Measurements from ENCODE around the gene MTERF4.

DNA sequence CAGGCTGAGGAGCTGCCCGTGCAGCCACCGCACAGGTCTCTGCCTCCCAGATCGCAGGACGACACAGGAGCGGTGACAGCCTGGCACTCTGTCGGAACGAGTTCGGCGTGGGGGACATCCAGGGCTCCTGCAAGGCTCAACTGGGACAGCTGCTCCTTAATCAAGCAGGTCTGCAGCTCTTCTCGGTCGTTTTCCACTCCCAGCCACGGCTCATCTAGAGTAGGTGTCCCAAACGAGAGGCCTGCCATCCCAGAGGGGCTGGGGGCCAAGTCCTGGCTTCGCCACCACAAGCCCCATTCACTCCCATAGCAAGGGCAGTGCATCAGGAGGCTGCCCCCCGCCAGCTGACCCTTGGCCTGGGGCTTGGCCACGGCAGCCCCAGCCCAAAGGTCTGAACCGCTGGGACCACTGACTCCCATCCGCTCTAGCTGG is 24.7 kb upstream of the MTERF4 start:
- TF ChIP-seq, protein P1, sequence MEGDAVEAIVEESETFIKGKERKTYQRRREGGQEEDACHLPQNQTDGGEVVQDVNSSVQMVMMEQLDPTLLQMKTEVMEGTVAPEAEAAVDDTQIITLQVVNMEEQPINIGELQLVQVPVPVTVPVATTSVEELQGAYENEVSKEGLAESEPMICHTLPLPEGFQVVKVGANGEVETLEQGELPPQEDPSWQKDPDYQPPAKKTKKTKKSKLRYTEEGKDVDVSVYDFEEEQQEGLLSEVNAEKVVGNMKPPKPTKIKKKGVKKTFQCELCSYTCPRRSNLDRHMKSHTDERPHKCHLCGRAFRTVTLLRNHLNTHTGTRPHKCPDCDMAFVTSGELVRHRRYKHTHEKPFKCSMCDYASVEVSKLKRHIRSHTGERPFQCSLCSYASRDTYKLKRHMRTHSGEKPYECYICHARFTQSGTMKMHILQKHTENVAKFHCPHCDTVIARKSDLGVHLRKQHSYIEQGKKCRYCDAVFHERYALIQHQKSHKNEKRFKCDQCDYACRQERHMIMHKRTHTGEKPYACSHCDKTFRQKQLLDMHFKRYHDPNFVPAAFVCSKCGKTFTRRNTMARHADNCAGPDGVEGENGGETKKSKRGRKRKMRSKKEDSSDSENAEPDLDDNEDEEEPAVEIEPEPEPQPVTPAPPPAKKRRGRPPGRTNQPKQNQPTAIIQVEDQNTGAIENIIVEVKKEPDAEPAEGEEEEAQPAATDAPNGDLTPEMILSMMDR (conservative IDR thresholded peaks at IDR 0.05) = no peak
- TF ChIP-seq ZFX (IDR thresholded peaks at IDR 0.05) = no peak

Data from C4-2B (cell line).